DMS153 (cell line): ENCODE data around the gene CD247.

ENCODE experiments used
- DNase-seq: peaks from one replicate; lab custom pipeline; 2025; lab: John Stamatoyannopoulos, UW

The CD247 gene

GRCh38 chr1:167413328-167413727, 105.0 kb downstream of the CD247 start:
- DNase-seq: no peak

- no peak for DNase-seq
Observed at GRCh38 chr1:167412920-167413319, 105.4 kb downstream of the CD247 start.

GRCh38 chr1:167412072-167412471, 106.3 kb downstream of the CD247 start:
- peak; percentile 43 for DNase-seq

GRCh38 chr1:167409183-167409582, 109.1 kb downstream of the CD247 start:
- no peak for DNase-seq

GRCh38 chr1:167408355-167408754, 110.0 kb downstream of the CD247 start:
- DNase-seq: no peak

- DNase-seq: no peak
Observed at GRCh38 chr1:167404908-167405307, 113.4 kb downstream of the CD247 start.

- no peak for DNase-seq
Observed at GRCh38 chr1:167404161-167404888, 114.0 kb downstream of the CD247 start.

GRCh38 chr1:167401260-167401873, 117.0 kb downstream of the CD247 start:
- DNase-seq: peak; percentile 54

- DNase-seq: no peak
Observed at GRCh38 chr1:167400359-167400953, 117.9 kb downstream of the CD247 start.

- DNase-seq: no peak
Observed at GRCh38 chr1:167392200-167392696, 126.1 kb downstream of the CD247 start.

GRCh38 chr1:167388976-167389375, 129.4 kb downstream of the CD247 start:
- no peak for DNase-seq

GRCh38 chr1:167387251-167387910, 130.9 kb downstream of the CD247 start:
- no peak for DNase-seq
